NCI-H2107 treated with DMSO at 0.1 percent for 48 hours (cell line): ENCODE data around the gene NDUFA13.

Experiments
- DNase-seq: peaks from one replicate; lab custom pipeline; 2025; ENCODE audit not compliant: unreplicated experiment; lab: John Stamatoyannopoulos, UW

NDUFA13 gene

DNA sequence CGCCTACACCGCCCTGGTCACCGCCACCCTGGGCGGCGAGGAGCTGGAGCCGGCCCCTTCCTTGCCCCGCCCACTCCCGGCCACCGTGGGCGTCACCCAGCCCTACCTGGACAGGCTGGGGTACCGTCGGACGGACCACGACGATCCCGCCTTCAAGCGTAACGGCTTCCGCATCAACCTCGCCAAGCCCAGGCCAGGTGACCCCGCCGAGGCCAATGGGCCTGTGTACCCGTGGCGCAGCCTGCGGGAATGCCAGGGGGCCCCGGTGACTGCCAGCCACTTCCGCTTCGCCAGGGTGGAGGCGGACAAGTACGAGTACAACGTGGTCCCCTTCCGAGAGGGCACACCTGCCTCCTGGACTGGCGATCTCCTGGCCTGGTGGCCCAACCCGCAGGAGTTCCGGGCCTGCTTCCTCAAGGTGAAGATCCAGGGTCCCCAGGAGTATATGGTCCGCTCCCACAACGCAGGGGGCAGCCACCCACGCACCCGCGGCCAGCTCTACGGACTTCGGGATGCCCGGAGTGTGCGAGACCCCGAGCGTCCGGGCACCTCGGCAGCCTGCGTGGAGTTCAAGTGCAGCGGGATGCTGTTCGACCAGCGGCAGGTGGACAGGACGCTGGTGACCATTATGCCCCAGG, 29.0 kb downstream of the NDUFA13 start:
- DNase-seq, result no peak

DNA sequence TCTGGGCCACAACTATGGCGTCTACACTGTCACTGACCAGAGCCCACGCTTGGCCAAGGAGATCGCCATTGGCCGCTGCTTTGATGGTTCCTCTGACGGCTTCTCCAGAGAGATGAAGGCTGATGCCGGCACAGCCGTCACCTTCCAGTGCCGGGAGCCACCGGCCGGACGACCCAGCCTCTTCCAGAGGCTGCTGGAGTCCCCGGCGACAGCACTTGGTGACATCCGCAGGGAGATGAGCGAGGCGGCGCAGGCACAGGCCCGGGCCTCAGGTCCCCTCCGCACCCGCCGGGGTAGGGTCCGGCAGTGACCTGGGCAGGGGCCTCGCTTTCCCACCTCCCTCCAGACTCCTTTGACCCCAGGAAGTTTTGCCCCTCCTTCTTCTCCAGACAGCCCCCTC, 29.7 kb downstream of the NDUFA13 start:
- DNase-seq, result no peak

GRCh38 chr19:19546751-19547162, 30.7 kb downstream of the NDUFA13 start:
- DNase-seq, result no peak

- DNase-seq, result no peak
These were observed 31.8 kb downstream of the NDUFA13 start for GRCh38 chr19:19547674-19548336.

DNA sequence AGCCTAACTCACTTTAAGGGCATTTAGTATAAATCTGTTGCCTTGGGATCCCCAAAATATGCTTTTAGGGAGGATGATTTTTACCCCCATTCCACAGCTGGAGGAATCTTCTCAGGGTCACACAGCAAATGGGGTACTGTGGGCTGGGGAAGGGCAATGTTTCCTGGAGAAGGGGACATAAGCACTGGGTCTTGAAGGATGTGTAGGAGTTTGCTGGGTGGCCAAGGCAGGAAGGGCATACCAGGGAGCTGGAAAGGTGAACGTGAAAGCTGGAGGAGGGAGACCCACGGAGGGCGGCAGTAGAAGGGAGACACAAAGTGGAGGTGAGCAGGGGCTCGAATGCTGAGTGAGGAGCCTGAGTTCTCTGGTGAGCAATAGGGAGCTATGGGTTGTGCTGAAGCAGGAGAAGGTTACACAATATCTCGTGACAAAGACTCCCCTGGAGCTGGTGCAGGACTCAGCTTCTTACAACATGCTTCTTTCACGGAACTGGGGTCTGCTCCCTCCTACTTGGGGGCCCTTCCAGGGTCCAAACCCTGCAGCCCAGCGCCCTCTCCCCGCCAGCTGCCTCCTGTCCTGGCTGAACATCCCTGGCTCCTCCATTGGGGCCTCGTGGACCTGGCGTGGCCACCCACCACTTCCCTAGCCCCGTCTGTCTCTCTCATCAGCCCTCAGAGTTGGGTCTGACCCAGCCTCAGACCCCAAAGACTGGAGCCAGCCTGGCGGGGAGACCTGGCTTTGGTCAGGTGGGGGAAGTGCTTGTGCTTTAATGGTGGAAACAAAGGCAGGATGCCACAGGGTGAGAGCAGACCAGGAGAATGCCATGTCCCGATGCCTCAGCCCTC, 33.1 kb downstream of the NDUFA13 start:
- no peak for DNase-seq

GRCh38 chr19:19549804-19550464, 33.9 kb downstream of the NDUFA13 start:
- no peak for DNase-seq

DNA sequence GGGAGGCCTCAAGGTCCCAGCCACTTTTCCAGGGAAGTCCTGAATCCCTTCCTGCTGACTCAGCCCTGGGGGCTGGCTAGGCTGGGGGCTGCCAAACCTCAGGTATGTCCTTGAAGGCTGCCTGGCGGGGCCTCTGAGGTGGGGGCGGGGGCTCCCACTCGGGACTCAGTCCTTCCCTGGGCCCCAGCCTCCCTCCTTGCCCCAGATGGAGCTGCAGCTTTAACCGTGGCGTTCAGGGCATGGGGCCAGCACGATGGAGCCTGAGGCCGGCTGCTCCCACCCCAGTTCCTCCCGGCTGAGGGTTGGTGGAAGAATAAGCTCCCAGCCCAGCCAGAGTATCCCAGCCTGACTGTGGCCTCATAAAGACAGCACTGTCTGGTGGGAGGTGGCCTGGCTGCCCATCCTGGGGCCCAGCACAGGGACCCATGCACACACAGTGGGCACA, 34.5 kb downstream of the NDUFA13 start:
- DNase-seq, result no peak

DNA sequence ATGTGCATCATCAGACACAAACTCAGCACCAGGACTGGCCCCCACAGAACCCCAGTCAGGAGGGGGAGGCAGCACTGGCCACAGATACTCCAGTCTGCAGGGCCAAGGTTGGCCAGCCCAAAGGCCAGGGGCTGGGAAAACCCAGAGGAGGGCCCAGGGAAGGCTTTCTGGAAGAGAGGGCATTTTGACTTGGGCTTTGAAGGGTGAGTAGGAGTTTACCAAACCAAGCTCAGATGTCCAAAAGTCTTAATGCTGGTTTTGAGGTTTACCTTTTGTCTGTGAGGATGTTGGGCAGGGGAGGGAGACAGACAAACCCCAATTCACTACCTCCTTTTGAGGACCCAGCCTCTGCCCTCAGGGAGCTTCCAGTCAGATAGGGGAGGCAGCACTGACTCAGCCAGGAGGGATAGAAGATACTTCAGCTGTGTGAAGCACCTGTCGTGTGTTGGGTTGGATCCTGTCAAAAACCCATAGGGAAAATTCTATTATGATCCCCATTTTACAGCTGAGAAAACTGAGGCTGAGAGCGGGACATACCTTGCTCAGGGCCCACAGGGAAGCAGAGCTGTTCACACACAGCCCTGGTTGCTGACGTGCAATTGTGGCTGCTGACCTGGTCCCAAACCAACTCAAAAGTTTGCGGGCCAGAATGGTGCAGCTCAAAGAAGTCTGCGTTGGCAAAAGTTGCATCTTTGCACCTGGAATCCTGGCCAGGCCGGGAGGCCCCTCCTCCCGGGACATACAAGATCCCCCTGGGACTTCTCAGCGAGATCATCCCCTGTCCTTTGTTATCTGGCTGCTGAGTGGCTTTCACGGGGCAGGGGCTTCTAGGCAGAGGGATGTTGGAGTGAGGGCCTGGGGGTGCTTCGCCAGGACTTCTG, 35.2 kb downstream of the NDUFA13 start:
- no peak for DNase-seq

DNA sequence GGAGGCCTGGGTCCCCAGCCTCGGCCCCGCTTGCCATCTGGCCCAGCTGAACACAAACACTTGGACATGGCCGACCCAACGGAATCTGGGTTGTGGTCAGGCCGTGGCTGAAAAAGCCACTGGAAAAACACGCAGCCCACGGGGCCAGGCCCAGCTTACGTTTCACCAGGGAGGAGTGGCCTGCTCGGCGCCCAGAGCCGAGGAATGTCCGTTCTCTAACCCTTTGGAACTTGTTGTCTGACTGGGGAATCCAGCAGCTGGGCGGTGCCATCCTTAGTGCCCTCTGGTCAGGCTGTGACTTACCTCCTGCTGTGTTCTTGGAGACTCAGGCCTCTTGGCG, 35.8 kb downstream of the NDUFA13 start:
- DNase-seq, result no peak

- DNase-seq, result no peak
These were observed 36.8 kb downstream of the NDUFA13 start for GRCh38 chr19:19552798-19553197.

- no peak for DNase-seq
These were observed 37.6 kb downstream of the NDUFA13 start for GRCh38 chr19:19553670-19554069.

GRCh38 chr19:19554074-19555023, 38.3 kb downstream of the NDUFA13 start:
- no peak for DNase-seq

- no peak for DNase-seq
These were observed 42.0 kb downstream of the NDUFA13 start for GRCh38 chr19:19558055-19558454.

DNA sequence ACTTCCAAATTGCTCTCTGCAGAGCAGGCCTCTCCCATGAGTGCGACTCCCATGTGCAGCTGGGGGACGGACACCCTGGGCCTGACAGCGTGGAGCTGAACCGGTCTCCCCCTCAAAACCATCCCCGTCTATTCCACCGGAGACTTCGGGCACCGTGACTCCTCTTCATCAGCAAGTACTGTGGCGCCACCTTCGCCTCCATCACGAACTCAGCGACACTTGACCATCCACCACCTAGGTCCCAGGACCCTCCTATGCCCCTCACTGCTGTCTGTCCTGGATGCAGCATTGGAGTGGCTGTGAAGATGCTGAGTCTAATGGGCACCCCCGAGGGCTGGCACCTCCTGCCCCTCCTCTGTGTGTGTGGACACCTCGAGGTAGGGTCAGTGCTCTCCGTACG, 42.6 kb downstream of the NDUFA13 start:
- DNase-seq, result no peak

- DNase-seq, result no peak
These were observed 43.9 kb downstream of the NDUFA13 start for GRCh38 chr19:19559931-19560330.

DNA sequence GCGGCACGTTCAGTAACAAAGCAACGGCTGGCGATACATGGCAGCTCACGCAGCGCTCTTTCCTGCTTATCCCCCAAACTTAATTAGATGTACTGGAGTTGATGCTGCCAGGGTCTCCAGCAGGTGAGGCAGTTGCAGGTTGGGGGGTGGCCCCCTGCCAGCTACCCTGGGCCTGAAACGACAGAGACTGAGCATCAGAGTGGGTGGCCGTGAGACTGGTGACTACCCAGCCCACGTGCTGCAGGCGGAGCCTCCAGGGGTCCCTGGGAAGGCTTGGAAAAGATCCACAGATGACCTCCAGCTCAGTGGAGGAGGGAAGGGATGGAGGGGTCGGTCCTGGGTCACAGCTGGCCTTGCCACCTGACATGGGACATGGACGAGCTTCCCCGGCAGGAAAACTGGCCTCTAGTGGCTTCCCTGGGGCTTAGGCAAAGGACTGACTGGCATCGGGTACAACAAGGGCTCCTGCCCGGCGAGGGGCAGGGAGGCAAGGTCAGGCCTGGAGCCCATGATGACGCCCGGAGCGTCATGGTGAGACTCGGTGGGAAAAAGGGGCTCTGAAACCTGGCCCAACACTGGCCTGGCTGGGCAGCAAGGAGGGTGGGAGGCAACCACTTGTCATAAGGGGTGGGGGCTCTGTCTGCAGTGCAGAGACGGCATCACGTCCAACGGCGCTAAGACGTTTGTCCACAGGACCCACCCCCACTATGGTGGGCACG, 46.1 kb downstream of the NDUFA13 start:
- DNase-seq, result no peak

DNA sequence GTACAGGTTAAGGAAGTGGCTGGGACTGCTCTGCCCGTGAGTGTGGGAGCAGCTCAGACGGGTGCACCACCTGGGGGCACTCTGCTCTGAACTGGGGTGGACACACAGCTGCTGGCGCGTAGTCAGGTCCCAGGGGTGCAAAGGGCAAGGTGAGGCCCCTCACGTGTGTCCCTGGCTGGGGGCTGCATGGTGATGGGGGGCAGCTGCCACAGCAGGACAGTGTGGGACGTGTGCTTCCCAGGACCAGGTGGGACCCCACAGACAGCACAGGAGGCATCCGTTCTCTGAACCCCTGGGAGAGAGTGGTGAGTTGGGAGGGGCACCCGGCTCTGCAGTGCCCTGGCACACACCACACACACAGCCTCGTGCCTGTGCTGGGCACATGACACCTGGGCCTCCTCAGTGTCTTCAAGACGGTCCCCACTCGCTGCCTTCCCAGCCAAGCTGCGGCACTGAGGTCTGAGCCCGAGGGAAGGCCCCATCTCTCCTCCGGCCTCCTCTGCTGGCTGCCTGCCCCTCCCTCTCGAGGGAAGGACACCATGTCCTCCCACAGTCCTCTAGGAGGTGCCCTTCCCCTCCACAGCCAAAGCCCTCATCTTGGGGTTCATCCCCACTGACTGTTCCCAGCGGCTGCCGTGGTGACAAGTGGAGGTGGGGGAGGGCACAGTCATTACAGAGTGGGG, 46.8 kb downstream of the NDUFA13 start:
- no peak for DNase-seq

- no peak for DNase-seq
These were observed 47.4 kb downstream of the NDUFA13 start for GRCh38 chr19:19563348-19563848.
